Suppressor macrophage treated with lipopolysaccharide for 1 hour (primary cell): Measurements from ENCODE around the gene GZF1.
"Not testable (repeated sequence)": the region's sequence is repeated elsewhere in the genome, so short reads cannot be mapped to it uniquely, and the experiment has no call there.

Experiments used
- DNase-seq, 3 donors: peaks; one replicate each; pipeline ENCODE4 v3.0.0-alpha.2; 2020 to 2022

Gene GZF1

DNA sequence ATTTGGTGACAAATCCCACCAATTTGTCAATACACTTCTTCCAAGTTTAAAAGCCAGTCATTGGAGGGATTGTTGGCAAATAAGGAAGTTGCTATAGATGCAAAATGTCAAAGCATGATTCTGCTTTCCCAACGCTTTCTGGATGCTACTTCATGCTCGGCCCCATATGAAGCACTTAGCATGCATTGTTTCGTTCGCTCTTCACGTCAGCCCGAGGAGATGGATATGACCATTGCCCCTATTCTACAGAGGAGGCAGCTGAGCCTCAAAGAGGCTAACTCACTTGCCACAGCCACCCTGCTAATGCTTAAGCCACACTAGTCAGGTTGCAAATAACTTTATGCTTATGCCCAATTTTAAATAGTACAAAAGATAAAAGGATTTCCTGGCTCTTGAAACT is 14.2 kb upstream of the GZF1 start:
- peak in 2 of 3 donors; percentile 20 to 38 for DNase-seq

GRCh38 chr20:23348510-23348909 is 13.5 kb upstream of the GZF1 start:
- DNase-seq = not testable (repeated sequence)

GRCh38 chr20:23349338-23350195 is 12.4 kb upstream of the GZF1 start:
- DNase-seq = no peak

DNA sequence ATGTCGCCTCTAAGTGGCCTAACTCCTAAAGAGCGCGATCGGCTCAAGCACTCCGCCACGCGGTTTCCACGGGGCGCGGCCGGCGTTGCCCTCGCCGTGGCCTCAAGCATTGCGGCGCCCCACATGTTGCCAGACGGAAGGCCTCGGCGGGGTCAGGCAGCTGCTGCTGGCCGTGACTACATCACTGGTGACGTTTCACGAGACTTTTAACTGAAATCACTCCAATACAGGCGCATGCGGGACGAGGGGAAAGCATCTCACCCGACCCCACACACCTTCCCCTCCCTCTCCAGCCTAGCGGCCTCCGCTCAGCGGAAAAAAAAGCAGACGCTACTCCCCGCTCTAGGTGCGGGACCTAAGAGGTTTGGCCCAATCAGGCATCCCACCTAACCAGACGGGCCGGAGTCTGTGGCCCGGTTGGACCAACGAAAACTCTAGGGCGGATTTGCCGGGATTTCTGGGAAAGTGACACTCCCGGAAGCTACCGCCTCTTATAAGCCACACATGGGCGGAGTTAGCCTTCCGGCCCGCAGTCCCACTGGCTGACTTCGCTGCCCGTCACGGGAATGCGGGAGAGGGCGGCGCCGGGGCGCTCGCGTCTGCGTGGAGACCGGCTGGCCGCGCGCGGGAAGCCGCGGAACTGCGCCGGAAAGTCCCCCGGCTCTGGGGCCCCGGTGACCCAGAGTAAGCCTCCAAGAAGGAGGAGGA is 11.6 kb upstream of the GZF1 start, which contains the start of gene NXT1:
Gene NXT1 (plus strand): TSS at position 596 of the 708 bp plus-strand sequence. CDS start 3,251 bp downstream, outside the sequence.
- DNase-seq = peak; percentile 98 to 99 (median 99)

DNA sequence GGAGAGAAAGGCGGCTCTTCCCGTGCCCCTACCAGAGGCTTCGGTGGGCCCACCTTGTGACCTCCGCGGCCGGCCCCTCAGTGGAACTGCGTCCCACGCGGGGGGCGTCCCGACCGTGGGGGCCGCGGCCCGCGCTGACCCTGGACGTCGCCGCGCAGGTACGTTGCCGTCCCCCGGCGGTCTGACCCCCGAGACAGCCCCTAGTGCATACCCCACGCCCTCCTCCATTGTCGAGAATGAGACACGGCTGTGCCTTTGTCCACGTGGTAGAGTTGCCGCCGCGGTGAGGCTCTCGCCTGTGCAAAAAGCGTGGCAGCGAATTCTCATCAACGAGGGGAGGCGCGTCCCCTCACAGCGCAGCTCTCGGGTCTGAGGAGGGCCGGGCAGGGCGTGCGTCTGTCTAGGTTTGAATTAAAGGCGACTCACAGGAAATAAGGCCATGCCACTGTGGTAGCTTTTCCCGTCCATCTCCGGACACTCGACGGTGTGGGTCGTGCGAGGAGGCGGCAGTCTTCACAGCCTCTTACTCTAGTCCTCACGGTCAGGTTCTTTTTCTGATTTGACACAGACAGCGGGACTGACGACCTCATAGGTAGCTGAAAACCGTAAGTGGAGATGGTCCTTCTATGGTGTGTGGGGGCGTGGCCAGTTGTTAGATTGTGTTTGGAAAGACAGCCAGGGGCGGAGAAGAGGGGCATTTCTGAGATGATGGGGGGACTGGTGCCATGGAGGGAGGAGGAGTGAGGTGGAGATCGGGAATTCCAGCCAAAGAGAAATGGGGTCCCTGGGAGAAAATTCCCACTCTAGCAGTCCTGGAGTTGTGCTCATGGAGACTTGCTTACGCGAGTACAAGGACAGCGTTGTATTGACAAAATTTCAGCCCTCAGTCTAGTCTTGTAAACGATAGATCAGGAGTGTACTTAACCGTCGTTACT is 10.8 kb upstream of the GZF1 start:
- peak; percentile 35 to 55 (median 50) for DNase-seq

DNA sequence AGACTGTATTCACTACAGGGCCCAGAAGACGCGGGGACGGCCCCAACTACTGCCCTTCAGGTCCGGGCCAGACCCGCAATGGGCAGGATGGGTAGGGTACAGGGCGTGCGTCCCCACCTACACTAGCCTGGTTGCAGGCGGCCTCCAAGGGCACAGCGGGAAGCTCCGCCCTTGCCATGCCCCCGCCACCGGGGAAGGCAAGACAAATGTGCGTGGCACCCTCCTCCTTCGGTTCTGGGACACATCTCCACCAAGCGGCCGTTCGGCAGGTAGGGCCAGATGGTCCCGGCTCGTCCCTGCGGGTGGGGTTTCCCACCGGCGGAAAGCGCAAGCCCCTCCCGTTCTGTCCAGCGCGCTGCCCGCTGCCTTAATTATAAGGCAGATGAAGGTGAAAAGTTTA is 5.8 kb upstream of the GZF1 start:
- no peak for DNase-seq

GRCh38 chr20:23357767-23358562 is 4.0 kb upstream of the GZF1 start:
- peak; percentile 100 for DNase-seq

DNA sequence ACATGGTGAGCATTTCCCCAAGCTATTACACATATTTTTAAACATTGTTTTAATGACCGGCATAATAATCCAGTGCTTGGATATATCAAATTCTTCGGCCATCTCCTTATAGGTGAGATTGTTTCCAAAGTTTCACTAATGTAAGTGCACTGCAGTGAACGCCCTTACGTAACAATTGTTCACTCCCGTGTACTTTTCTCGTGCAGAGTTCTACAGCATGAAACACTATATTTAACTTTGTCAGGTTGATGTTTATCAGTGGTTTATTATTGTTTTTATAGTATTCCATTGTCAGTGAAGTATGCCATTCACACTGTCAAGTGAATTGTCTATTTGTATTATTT is 3.4 kb upstream of the GZF1 start:
- DNase-seq = no peak

DNA sequence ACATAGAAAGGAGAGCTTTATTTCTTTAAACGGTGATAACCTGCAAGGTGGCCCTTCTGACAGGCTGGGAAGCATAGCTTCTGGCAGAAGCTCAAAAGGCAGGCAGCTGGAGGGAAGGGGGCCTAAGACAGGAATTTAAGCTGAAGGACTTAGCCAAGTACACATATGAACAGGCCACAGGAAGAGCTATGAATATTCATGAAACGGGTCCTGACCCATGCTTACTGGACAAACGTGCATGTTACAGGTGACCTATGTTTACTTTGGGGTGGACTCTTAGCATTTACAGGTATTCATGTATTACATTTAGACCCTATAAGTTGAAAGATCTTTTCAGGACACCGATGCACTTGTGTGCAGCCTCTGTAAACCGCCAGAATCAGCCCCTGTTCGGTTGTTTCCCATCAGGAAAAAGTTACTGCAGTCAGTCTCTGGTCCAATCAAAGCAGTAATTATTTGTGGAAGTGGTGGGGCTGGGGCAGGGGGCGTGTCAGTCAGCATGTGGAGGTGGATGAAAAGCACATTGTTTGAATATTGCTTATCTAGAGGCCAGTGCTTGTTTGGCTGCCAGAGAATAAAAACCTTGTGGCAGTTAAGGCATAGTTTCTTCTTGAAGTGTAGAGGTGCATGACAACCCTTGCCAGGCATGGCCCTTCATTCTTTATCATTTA is 2.9 kb upstream of the GZF1 start:
- DNase-seq = no peak

- DNase-seq = no peak
Observed at GRCh38 chr20:23360531-23360930, 1.5 kb upstream of the GZF1 start.

GRCh38 chr20:23361119-23361475 is 885 bp upstream of the GZF1 start:
- peak; percentile 62 to 66 (median 64) for DNase-seq

- DNase-seq = peak; percentile 42 to 51 (median 48)
Observed at GRCh38 chr20:23362392-23363256, 642 bp downstream of the GZF1 start.

DNA sequence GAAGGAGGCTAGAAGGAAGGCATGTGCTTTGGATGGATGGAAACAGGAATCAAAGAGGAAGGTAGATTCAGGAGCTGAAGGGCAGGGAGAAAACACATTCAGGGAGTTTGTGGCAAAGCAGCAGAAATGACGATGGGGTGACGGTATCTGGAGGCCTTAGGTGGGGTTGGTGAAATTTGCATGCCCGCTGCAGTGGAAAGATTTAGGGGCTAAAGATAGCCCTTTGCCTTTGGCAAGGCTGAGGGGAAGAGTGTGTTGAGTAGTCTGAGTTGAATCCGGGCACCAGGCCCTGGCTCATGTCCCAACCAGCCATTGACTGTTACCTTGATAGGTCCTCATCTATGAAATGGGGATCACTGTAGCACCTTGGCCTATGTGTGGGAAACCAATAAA is 1.3 kb downstream of the GZF1 start:
- no peak for DNase-seq

- DNase-seq = no peak
Observed at GRCh38 chr20:23365390-23366165, 3.6 kb downstream of the GZF1 start.

- peak; percentile 44 to 87 (median 86) for DNase-seq
Observed at GRCh38 chr20:23366384-23366783, 4.4 kb downstream of the GZF1 start.

- peak in 2 of 3 donors; percentile 23 to 26 for DNase-seq
Observed at GRCh38 chr20:23367770-23368169, 5.8 kb downstream of the GZF1 start.

DNA sequence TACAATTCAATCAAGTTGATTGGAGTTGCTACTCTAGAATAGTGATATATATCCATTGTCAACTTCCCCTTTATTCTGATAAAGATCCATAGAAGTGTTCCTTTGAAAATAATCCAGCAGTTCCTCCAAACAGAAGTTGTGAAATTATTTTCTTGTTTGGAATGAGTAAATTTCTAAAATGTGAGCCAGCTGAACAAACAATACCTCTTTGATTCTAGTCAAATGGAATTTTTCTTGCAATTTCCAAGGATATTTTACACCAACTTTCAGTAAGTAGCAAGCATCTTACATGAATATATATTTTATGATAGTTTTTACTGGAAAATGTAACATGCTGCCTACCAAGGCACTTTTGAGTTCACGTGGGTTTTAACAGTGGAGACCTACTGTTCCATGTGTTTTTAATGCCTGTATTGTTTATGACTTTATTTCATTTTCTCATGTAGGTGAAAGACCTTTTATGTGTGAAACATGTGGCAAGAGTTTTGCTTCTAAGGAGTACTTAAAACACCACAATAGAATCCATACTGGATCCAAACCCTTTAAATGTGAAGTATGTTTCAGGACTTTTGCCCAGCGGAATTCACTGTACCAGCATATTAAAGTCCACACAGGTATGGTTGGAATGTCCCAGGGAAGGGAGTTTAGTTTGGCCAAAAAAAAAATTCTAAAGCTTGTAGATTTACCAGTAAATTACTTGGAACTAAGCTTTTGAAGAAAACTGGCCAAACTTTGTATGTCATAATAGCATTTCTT is 6.5 kb downstream of the GZF1 start:
- peak in 1 of 3 donors; percentile 13 for DNase-seq

GRCh38 chr20:23369072-23369823 is 7.3 kb downstream of the GZF1 start:
- peak in 1 of 3 donors; percentile 15 for DNase-seq
